Fibroblast of pulmonary artery (primary cell): Measurements from ENCODE around the gene PRODH2.

Source experiments
- DNase-seq: peaks from one replicate; pipeline ENCODE4 v3.0.0-alpha.2; 2010; ENCODE audit warnings: low read depth
- H3K4me3 ChIP-seq: replicated peaks from 2 replicates; pipeline ENCODE4 v1.5.1; 2011; ENCODE audit warnings: low read depth, mild to moderate bottlenecking, control low read depth, low read length, moderate library complexity
- TF ChIP-seq, protein P1 (sequence below): IDR thresholded peaks from 2 replicates; pipeline ENCODE4 v1.5.1; 2011; ENCODE audit warnings: mild to moderate bottlenecking, control low read depth, low read length, inconsistent platforms; ENCODE audit errors: missing control alignments

The PRODH2 gene, protein sequence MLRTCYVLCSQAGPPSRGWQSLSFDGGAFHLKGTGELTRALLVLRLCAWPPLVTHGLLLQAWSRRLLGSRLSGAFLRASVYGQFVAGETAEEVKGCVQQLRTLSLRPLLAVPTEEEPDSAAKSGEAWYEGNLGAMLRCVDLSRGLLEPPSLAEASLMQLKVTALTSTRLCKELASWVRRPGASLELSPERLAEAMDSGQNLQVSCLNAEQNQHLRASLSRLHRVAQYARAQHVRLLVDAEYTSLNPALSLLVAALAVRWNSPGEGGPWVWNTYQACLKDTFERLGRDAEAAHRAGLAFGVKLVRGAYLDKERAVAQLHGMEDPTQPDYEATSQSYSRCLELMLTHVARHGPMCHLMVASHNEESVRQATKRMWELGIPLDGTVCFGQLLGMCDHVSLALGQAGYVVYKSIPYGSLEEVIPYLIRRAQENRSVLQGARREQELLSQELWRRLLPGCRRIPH

DNA sequence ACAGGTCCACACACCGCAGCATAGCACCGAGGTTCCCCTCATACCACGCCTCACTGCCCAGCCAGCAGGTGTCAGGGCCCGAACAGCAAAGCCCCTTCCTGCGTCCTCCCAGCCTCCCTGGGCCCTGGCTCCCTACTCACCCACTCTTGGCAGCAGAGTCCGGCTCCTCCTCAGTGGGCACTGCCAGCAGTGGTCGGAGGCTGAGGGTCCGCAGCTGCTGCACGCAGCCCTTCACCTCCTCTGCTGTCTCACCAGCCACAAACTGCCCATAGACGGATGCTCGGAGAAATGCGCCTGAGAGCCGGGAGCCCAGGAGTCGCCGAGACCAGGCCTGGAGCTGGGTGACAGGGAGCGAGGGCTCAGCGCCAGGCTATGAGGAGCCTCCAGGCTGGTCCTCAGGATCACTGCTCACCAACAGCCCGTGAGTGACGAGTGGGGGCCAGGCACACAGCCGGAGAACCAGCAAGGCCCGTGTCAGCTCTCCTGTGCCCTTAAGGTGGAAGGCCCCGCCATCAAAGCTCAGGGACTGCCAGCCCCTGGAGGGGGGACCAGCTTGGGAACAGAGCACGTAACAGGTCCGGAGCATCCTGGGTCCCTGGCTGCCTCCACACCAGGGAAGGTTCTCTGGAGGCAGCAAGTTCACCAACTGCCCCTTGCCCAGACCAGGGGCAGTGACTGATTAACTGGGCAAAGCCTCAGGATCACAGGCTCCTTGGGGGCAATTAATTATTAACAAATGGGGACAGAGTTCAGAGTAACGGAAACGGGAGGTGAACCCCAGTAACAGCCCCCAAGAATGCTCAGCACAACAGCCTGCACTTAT lies at the start of gene PRODH2:
Gene PRODH2, minus strand, starts transcription at position 626 of the 823 bp plus-strand sequence. Its CDS starts 40 bp downstream, at position 586.
- no peak for DNase-seq
- H3K4me3 ChIP-seq, result no peak within 1 kb of the TSS
- TF ChIP-seq, protein P1, sequence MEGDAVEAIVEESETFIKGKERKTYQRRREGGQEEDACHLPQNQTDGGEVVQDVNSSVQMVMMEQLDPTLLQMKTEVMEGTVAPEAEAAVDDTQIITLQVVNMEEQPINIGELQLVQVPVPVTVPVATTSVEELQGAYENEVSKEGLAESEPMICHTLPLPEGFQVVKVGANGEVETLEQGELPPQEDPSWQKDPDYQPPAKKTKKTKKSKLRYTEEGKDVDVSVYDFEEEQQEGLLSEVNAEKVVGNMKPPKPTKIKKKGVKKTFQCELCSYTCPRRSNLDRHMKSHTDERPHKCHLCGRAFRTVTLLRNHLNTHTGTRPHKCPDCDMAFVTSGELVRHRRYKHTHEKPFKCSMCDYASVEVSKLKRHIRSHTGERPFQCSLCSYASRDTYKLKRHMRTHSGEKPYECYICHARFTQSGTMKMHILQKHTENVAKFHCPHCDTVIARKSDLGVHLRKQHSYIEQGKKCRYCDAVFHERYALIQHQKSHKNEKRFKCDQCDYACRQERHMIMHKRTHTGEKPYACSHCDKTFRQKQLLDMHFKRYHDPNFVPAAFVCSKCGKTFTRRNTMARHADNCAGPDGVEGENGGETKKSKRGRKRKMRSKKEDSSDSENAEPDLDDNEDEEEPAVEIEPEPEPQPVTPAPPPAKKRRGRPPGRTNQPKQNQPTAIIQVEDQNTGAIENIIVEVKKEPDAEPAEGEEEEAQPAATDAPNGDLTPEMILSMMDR, result no peak

DNA sequence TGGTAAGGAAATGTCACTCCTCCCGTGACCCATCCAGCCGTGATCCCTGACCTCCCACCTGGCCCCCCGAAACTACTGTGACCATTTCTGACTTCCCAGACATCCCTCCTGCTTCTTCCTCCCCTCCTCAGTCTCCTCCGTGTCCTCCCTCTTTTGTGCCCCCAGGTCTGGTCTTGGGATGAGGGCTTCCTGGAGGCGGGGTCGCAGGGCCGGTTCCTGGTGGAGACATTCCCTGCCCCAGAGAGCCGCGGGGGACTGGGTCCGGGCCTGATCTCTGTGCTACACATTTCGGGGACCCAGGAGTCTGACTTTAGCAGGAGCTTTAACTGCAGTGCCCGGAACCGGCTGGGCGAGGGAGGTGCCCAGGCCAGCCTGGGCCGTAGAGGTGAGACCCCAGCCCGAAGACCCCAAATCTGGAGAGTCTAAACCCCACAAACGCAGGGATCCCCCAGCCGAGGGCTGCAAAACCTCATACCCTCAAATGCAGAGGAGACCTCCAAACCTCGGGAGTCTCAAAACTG lies 49.1 kb upstream of the PRODH2 start:
- DNase-seq, result no peak
- TF ChIP-seq, protein P1, result no peak
- H3K4me3 ChIP-seq, result no peak overlapping the region

DNA sequence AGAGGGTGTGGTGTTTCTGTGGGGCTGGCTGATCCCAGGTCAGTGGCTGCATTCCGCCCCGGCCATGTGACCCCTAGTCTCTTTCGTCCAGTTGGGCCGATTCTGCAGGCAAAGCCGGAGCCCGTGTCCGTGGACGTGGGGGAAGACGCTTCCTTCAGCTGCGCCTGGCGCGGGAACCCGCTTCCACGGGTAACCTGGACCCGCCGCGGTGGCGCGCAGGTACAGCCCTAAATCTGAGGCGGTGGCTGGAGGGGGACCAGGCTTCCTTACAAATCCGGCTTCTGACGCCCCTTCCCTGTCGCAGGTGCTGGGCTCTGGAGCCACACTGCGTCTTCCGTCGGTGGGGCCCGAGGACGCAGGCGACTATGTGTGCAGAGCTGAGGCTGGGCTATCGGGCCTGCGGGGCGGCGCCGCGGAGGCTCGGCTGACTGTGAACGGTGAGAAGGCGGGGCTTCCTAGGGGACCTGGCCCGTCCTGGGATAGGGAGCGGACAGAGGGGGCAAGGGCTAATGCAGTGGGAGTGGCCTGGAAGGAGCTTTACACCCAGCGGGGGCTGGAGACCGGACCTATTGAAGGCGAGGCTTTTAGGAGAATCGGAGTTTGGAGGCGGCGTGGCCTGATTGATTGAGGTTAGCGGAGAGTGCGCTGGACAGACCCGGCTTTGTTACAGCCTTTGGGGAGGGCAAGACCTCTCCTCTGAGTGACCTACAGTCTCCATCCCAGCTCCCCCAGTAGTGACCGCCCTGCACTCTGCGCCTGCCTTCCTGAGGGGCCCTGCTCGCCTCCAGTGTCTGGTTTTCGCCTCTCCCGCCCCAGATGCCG lies 48.4 kb upstream of the PRODH2 start:
- H3K4me3 ChIP-seq, result no peak overlapping the region
- DNase-seq, result no peak
- TF ChIP-seq, protein P1, result no peak

DNA sequence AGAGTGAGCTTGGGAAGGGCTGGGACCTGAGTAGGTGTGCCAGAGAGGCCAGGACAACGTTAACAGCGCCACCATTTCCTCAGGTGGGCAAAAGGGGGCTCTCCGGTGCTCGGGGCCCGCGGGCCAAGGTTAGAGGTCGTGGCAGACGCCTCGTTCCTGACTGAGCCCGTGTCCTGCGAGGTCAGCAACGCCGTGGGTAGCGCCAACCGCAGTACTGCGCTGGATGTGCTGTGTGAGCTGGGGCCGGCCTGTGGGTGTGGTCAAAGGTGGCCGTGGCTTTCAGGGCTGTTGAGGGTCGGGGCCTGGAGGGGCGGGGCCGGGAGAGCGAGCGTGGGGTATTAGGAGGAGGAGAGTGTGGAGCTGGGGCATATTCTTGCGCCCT lies 47.8 kb upstream of the PRODH2 start:
- TF ChIP-seq, protein P1, result no peak
- H3K4me3 ChIP-seq, result no peak overlapping the region
- no peak for DNase-seq

DNA sequence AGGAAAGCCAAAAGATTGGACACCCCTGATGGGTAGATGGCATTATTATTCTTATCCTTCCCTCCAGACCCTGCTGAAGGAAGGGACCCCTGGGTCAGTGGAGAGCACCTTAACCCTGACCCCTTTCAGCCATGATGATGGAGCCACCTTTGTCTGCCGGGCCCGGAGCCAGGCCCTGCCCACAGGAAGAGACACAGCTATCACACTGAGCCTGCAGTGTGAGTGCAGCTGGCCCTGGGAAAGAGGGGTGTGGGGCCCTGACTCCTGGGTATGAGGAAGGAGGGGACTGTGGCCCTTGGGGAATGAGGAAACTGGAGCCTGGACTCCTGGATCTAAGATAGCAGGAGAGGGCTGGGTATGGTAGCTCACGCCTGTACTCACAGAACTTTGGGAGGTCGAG lies 46.8 kb upstream of the PRODH2 start:
- TF ChIP-seq, protein P1, result no peak
- H3K4me3 ChIP-seq, result no peak overlapping the region
- no peak for DNase-seq

DNA sequence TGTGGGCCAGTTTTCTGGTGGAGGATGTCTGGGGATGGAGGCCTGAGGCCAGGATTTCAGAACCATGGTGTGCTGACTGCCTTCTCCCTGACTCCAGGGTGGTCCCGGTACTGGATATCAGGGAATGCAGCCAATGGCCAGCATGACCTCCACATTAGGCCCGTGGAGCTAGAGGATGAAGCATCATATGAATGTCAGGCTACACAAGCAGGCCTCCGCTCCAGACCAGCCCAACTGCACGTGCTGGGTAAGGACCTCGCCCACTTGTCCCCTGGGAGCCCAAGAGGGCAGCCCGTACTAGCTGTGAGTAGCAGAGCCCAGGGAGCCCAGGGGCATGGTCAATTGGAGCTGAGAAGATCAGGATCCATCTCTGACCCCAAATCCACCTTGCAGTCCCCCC lies 45.7 kb upstream of the PRODH2 start:
- no peak for DNase-seq
- no peak overlapping the region for H3K4me3 ChIP-seq
- TF ChIP-seq, protein P1, result no peak
